ENCODE measurements around the gene TDO2. TPM values are rescaled to one million over a fixed set of nuclear protein-coding genes. Genes with fewer than 3 reads are reported as not detected.
"Not testable (repeated sequence)": the region's sequence is repeated elsewhere in the genome, so short reads cannot be mapped to it uniquely, and the experiment has no call there.

Gene TDO2
- total RNA-seq, 1 donor from 2014 or later: 520 TPM

- DNase-seq (ENCODE audit: low spot score): no peak
- ATAC-seq: peak; percentile 15
Observed at GRCh38 chr4:155906554-155907247, 3.2 kb downstream of the TDO2 start.

- ATAC-seq: peak; percentile 1
Observed at GRCh38 chr4:155907556-155907955, 4.1 kb downstream of the TDO2 start.

GRCh38 chr4:155908187-155909139 lies 5.0 kb downstream of the TDO2 start:
- ATAC-seq (peak; percentile 47), DNase-seq (ENCODE audit: low spot score) (peak; percentile 64)

More at GRCh38 chr4:155907556-155907955, 4.1 kb downstream of the TDO2 start:
- no peak for DNase-seq (ENCODE audit: low spot score)

GRCh38 chr4:155909615-155910226 lies 6.2 kb downstream of the TDO2 start:
- DNase-seq (ENCODE audit: low spot score) (no peak), ATAC-seq (peak; percentile 6)

- DNase-seq (ENCODE audit: low spot score) (no peak), ATAC-seq (no peak)
Observed at GRCh38 chr4:155911905-155912304, 8.4 kb downstream of the TDO2 start.

GRCh38 chr4:155914782-155915181 lies 11.3 kb downstream of the TDO2 start:
- no peak for ATAC-seq
- no peak for DNase-seq (ENCODE audit: low spot score)

- DNase-seq (ENCODE audit: low spot score) (peak; percentile 65), ATAC-seq (peak; percentile 41)
Observed at GRCh38 chr4:155921597-155921996, 18.1 kb downstream of the TDO2 start.

GRCh38 chr4:155924637-155925036 lies 21.1 kb downstream of the TDO2 start:
- DNase-seq (ENCODE audit: low spot score): peak; percentile 81
- peak; percentile 58 for ATAC-seq

- ATAC-seq: no peak
Observed at GRCh38 chr4:155929833-155930232, 26.3 kb downstream of the TDO2 start.

GRCh38 chr4:155930330-155930729 lies 26.8 kb downstream of the TDO2 start:
- no peak for DNase-seq (ENCODE audit: low spot score)
- peak; percentile 35 for ATAC-seq

More at GRCh38 chr4:155929833-155930232, 26.3 kb downstream of the TDO2 start:
- no peak for DNase-seq (ENCODE audit: low spot score)

GRCh38 chr4:155931634-155932033 lies 28.1 kb downstream of the TDO2 start:
- ATAC-seq (no peak), DNase-seq (ENCODE audit: low spot score) (no peak)

- DNase-seq (ENCODE audit: low spot score); ATAC-seq: not testable (repeated sequence)
Observed at GRCh38 chr4:155934634-155935033, 31.1 kb downstream of the TDO2 start.

GRCh38 chr4:155935389-155935986 lies 32.0 kb downstream of the TDO2 start:
- DNase-seq (ENCODE audit: low spot score) (no peak), ATAC-seq (peak; percentile 65)

GRCh38 chr4:155941085-155941790 lies 37.7 kb downstream of the TDO2 start:
- DNase-seq (ENCODE audit: low spot score) (peak; percentile 49), ATAC-seq (peak; percentile 56)

GRCh38 chr4:155941820-155942219 lies 38.3 kb downstream of the TDO2 start:
- ATAC-seq (no peak), DNase-seq (ENCODE audit: low spot score) (no peak)

- no peak for DNase-seq (ENCODE audit: low spot score)
- peak; percentile 65 for ATAC-seq
Observed at GRCh38 chr4:155943605-155944291, 40.3 kb downstream of the TDO2 start.

GRCh38 chr4:155944516-155944915 lies 41.0 kb downstream of the TDO2 start:
- ATAC-seq (peak; percentile 73), DNase-seq (ENCODE audit: low spot score) (peak; percentile 50)

- ATAC-seq: peak; percentile 27
- no peak for DNase-seq (ENCODE audit: low spot score)
Observed at GRCh38 chr4:155946486-155946885, 43.0 kb downstream of the TDO2 start.

- no peak for DNase-seq (ENCODE audit: low spot score)
- no peak for ATAC-seq
Observed at GRCh38 chr4:155948541-155948940, 45.0 kb downstream of the TDO2 start.

GRCh38 chr4:155950461-155950860 lies 47.0 kb downstream of the TDO2 start:
- no peak for ATAC-seq
- DNase-seq (ENCODE audit: low spot score): no peak

All from left lobe of liver (tissue), 2 donors.